Activated T-cell treated with anti-CD3 and anti-CD28 coated beads, Interleukin-2, amount 50 U/mL, for 24 hours (primary cell): ENCODE measurements around the gene FAM227B.

Experiments
- DNase-seq: peaks from one replicate; pipeline ENCODE4 v3.0.0-alpha.2; 2020
- H3K27ac Mint-ChIP-seq: 2 replicates; pipeline ENCODE4 v1.8.0; 2020; ENCODE audit warnings: mild to moderate bottlenecking, mixed read lengths
- H3K27me3 Mint-ChIP-seq: 2 replicates; pipeline ENCODE4 v1.8.0; 2020; ENCODE audit warnings: mixed read lengths
- H3K36me3 Mint-ChIP-seq: 2 replicates; pipeline ENCODE4 v1.8.0; 2020; ENCODE audit warnings: low read depth, mixed read lengths
- H3K4me1 Mint-ChIP-seq: 2 replicates; pipeline ENCODE4 v1.8.0; 2020; ENCODE audit warnings: low read depth, mixed read lengths
- H3K4me3 Mint-ChIP-seq: 2 replicates; pipeline ENCODE4 v1.8.0; 2020; ENCODE audit warnings: mild to moderate bottlenecking, moderate library complexity, mixed read lengths
- H3K9me3 Mint-ChIP-seq: 2 replicates; pipeline ENCODE4 v1.8.0; 2020; ENCODE audit warnings: mixed read lengths

The FAM227B gene

GRCh38 chr15:49279521-49280456 is 340.8 kb downstream of the FAM227B start:
- no peak overlapping the region for H3K4me3 Mint-ChIP-seq
- H3K27me3 Mint-ChIP-seq: no peaks in the 10 kb centered on the region
- peaks cover 59% of the 10 kb centered on the region for H3K36me3 Mint-ChIP-seq
- DNase-seq: no peak
- no peak overlapping the region for H3K27ac Mint-ChIP-seq
- no peaks in the 10 kb centered on the region for H3K4me1 Mint-ChIP-seq
- no peaks in the 10 kb centered on the region for H3K9me3 Mint-ChIP-seq

GRCh38 chr15:49278751-49279150 is 341.9 kb downstream of the FAM227B start:
- Mint-ChIP-seq H3K36me3 (peaks cover 54% of the 10 kb centered on the region), H3K27me3 (no peaks in the 10 kb centered on the region), H3K9me3 (no peaks in the 10 kb centered on the region), H3K4me1 (no peaks in the 10 kb centered on the region), H3K4me3 (no peak overlapping the region), H3K27ac (no peak overlapping the region)
- no peak for DNase-seq
